Epithelial cell of esophagus (primary cell): ENCODE results near the gene TSPAN4.

Source experiments
- DNase-seq: peaks from one replicate; pipeline ENCODE4 v3.0.0; 2010; ENCODE audit warnings: low read depth
- H3K4me3 ChIP-seq: 2 replicates; pipeline ENCODE4 v1.5.1; 2011; ENCODE audit warnings: mild to moderate bottlenecking, low read length, control low read depth
- CTCF ChIP-seq: IDR thresholded peaks from 2 replicates; pipeline ENCODE4 v1.5.1; 2011; ENCODE audit warnings: low read depth, mild to moderate bottlenecking, low read length, control low read depth, inconsistent platforms; ENCODE audit not compliant: insufficient read depth; ENCODE audit errors: missing control alignments

TSPAN4 gene

DNA sequence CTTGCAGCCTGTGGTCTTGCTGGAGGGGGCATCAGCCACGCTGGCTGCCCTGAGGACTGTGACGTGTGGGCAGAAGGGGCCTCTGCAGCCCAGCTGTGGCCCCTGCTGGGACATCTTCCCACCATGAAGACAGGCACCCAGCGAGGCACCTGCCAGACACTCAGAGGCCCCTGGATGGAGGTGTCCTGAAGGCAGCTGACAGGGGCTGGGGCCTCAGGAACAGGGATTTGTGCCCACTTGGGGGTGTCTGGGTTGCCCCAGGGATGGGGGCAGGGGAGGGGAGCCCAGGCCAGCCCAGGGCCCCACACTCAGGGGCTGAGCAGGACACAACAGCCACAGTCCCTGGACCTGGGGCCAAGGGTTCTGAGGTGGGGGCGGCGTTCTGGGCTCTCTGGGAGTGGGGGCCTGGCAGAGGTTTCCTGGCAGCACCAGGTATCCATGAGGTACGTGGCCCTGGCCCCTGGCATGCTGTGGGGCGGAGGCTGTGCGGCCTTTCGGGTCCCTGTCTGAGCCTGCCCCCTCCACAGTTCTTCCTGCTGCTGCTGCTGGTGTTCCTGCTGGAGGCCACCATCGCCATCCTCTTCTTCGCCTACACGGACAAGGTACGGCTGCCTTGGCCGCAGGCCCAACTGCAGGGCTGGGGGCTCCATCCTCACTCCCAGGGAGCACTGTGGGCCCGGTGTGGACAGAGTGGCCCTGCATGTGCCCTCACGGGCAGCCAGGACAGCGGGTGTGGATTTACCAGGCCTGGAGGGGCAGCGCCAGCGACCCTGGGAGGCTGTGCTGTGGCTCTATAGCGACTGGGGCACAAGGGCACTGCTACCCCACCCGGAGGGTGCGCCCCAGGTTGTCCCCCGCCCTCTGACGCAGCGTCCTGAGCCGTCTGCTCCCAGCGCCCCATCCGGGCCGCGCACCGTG is 21.5 kb downstream of the TSPAN4 start:
- TF ChIP-seq CTCF, result no peak
- DNase-seq, result no peak
- no peak overlapping the region for H3K4me3 ChIP-seq

DNA sequence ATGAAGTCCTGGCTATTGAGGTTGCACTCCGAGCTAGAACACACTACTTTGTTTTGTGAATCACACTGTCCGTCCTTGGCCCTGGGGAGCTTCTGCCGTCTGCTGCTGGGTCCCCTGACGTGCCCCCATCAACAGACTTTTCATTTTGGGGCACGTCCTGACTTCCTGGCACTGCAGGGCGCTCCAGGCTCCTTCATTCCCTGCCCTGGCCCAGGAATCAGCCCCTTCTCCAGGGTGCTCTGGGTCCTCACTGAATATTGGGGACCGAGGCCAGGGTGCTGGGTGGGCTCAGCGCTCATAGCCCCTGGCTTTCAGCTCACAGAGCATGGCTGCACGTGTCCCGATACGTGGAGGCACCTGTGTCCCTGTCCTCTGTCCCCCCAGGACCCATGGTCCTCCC is 22.2 kb downstream of the TSPAN4 start:
- no peak for DNase-seq
- no peak overlapping the region for H3K4me3 ChIP-seq
- no peak for TF ChIP-seq CTCF

GRCh38 chr11:865462-866430 is 23.1 kb downstream of the TSPAN4 start:
- no peak for DNase-seq
- no peak overlapping the region for H3K4me3 ChIP-seq
- TF ChIP-seq CTCF, result no peak

GRCh38 chr11:866481-866880 is 23.8 kb downstream of the TSPAN4 start:
- no peak overlapping the region for H3K4me3 ChIP-seq
- DNase-seq, result no peak
- TF ChIP-seq CTCF, result no peak

- H3K4me3 ChIP-seq, result no peak overlapping the region
- DNase-seq, result no peak
- no peak for TF ChIP-seq CTCF
Measured at GRCh38 chr11:867856-868358, 25.3 kb downstream of the TSPAN4 start.

GRCh38 chr11:868394-868793 is 25.7 kb downstream of the TSPAN4 start:
- TF ChIP-seq CTCF, result no peak

More at GRCh38 chr11:868394-868793, 25.7 kb downstream of the TSPAN4 start:
- no peak overlapping the region for H3K4me3 ChIP-seq
- no peak for DNase-seq
